ENCODE data around the gene WDR45B. TPM values are rescaled to one million over a fixed set of nuclear protein-coding genes. Genes with fewer than 3 reads are reported as not detected.
"Not testable (repeated sequence)": the region's sequence is repeated elsewhere in the genome, so short reads cannot be mapped to it uniquely, and the experiment has no call there.

WDR45B gene
- total RNA-seq, 4 donors from 2014 or later: 68.8 to 90.0 (median 77.2) TPM

DNA sequence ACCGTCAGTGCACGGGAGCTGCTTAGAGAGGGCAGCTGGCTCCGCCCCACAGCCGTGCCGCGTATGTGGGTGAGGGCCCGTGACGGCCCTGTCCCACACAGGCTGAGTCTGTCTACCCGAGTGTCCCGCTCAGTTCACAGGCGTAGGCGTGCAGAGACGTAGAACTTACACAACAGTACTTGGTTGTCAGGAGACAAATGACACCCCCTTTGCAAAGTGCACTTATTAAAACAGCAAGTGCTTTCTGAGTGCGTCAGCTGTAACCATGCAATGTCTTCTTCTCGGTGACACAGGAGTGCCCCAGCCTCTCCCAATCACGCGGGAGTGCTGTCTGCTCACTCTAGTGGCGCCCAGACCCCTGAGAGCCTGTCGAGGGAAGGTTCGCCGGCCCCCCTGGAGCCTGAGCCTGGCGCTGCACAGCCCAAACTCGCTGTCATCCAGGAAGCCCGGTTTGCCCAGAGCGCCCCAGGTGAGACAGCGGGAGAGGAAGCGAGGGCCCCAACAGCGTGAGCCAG, 64.5 kb downstream of the WDR45B start:
- TF ChIP-seq, protein P1, sequence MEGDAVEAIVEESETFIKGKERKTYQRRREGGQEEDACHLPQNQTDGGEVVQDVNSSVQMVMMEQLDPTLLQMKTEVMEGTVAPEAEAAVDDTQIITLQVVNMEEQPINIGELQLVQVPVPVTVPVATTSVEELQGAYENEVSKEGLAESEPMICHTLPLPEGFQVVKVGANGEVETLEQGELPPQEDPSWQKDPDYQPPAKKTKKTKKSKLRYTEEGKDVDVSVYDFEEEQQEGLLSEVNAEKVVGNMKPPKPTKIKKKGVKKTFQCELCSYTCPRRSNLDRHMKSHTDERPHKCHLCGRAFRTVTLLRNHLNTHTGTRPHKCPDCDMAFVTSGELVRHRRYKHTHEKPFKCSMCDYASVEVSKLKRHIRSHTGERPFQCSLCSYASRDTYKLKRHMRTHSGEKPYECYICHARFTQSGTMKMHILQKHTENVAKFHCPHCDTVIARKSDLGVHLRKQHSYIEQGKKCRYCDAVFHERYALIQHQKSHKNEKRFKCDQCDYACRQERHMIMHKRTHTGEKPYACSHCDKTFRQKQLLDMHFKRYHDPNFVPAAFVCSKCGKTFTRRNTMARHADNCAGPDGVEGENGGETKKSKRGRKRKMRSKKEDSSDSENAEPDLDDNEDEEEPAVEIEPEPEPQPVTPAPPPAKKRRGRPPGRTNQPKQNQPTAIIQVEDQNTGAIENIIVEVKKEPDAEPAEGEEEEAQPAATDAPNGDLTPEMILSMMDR (IDR thresholded peaks at IDR 0.05): no peak
- TF ChIP-seq POLR2A (IDR thresholded peaks at IDR 0.05): no peak
- peaks cover 0 to 62% (median 0%) of the 10 kb centered on the region in 3 donors for H3K36me3 ChIP-seq
- no peaks in the 10 kb centered on the region for H3K4me1 ChIP-seq
- no peaks in the 10 kb centered on the region for H3K9me3 ChIP-seq
- no peak overlapping the region for H3K27ac ChIP-seq
- DNase-seq: no peak
- no peak overlapping the region for H3K4me3 ChIP-seq
- H3K27me3 ChIP-seq: no peaks in the 10 kb centered on the region

DNA sequence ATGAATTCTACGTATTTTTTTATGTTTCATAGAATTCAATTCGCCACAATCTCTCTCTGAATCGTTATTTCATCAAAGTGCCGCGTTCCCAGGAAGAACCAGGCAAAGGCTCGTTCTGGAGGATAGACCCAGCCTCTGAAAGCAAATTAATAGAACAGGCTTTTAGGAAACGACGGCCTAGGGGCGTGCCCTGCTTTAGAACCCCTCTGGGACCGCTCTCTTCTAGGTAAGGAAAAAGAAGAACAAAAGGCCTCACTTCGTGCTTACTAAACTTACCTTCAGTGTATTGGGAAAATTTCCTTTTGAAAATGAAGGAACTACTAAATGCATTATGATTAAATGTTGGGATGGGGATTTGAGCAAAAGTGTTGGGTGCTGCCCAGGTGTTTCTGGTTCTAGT, 65.5 kb downstream of the WDR45B start:
- Histone ChIP-seq H3K36me3 (peaks cover 0 to 58% (median 0%) of the 10 kb centered on the region in 3 donors), H3K27ac (no peak overlapping the region), H3K9me3 (no peaks in the 10 kb centered on the region), H3K27me3 (no peaks in the 10 kb centered on the region), H3K4me3 (no peak overlapping the region), H3K4me1 (no peaks in the 10 kb centered on the region)
- TF ChIP-seq, protein P1 (IDR thresholded peaks at IDR 0.05): no peak
- no peak for TF ChIP-seq POLR2A (IDR thresholded peaks at IDR 0.05)
- no peak for DNase-seq

- DNase-seq: no peak
Measured at GRCh38 chr17:82582213-82582612, 66.0 kb downstream of the WDR45B start.

DNA sequence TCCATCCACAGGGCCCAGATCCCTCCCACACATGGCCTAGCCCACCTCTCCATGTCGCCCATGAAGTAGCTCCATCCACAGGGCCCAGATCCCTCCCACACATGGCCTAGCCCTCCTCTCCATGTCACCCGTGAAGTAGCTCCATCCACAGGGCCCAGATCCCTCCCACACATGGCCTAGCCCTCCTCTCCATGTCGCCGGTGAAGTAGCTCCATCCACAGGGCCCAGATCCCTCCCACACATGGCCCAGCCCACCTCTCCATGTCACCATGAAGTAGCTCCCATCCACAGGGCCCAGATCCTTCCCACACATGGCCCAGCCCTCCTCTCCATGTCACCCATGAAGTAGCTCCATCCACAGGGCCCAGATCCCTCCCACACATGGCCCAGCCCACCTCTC, 68.3 kb downstream of the WDR45B start:
- H3K4me1 ChIP-seq, H3K9me3 ChIP-seq, H3K4me3 ChIP-seq, DNase-seq, H3K27me3 ChIP-seq, H3K27ac ChIP-seq: not testable (repeated sequence)
- H3K36me3 ChIP-seq: peaks cover 0 to 53% (median 0%) of the 10 kb centered on the region in 3 donors

More at GRCh38 chr17:82582213-82582612, 66.0 kb downstream of the WDR45B start:
- TF ChIP-seq, protein P1 (IDR thresholded peaks at IDR 0.05): no peak
- TF ChIP-seq POLR2A (IDR thresholded peaks at IDR 0.05): no peak
- Histone ChIP-seq H3K27ac (no peak overlapping the region), H3K36me3 (peaks cover 0 to 55% (median 0%) of the 10 kb centered on the region in 3 donors), H3K9me3 (no peaks in the 10 kb centered on the region), H3K4me1 (no peaks in the 10 kb centered on the region), H3K4me3 (no peak overlapping the region), H3K27me3 (no peaks in the 10 kb centered on the region)

DNA sequence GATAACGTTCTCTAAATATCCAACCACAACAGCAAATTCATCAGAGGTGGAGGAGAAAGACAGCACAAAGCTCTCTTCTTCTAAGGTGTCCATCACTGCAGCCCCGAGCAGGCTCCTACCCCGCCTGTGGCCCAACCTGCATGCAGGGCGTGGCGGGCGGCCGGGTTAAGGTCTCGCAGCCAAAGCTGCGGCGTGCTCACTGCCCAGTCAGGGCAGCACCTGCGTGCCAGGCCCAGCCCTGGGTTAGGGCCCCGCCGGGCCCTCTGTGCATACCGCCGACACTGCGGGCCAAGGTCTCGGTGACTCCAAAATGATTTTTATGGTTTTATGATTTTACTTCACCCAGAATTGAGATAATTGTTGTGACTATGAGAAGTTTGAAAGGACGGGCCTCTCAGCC, 70.9 kb downstream of the WDR45B start:
- no peaks in the 10 kb centered on the region for H3K27me3 ChIP-seq
- peaks cover 0 to 56% (median 0%) of the 10 kb centered on the region in 3 donors for H3K36me3 ChIP-seq
- H3K9me3 ChIP-seq: no peaks in the 10 kb centered on the region
- TF ChIP-seq, protein P1 (IDR thresholded peaks at IDR 0.05): no peak
- TF ChIP-seq POLR2A (IDR thresholded peaks at IDR 0.05): no peak
- peak in 1 of 3 donors; percentile 63 for DNase-seq
- H3K4me3 ChIP-seq: no peak overlapping the region
- peak overlapping the region in 3 of 4 donors; percentile 12 to 78 (median 69) for H3K27ac ChIP-seq
- H3K4me1 ChIP-seq: no peaks in the 10 kb centered on the region

- DNase-seq, H3K4me3 ChIP-seq, H3K27me3 ChIP-seq, H3K27ac ChIP-seq, H3K9me3 ChIP-seq, H3K4me1 ChIP-seq: not testable (repeated sequence)
- peaks cover 0 to 64% (median 0%) of the 10 kb centered on the region in 3 donors for H3K36me3 ChIP-seq
Measured at GRCh38 chr17:82575581-82576221, 72.5 kb downstream of the WDR45B start.

Measured in Peyer's patch (tissue), 4 donors.